IPS DF 19.7 (cell line): ENCODE data around the gene ITPA.

ENCODE experiments used
- DNase-seq: peaks from one replicate; pipeline ENCODE4 v3.0.0-alpha.2; 2013; ENCODE audit warnings: low read depth, low spot score

ITPA gene

DNA sequence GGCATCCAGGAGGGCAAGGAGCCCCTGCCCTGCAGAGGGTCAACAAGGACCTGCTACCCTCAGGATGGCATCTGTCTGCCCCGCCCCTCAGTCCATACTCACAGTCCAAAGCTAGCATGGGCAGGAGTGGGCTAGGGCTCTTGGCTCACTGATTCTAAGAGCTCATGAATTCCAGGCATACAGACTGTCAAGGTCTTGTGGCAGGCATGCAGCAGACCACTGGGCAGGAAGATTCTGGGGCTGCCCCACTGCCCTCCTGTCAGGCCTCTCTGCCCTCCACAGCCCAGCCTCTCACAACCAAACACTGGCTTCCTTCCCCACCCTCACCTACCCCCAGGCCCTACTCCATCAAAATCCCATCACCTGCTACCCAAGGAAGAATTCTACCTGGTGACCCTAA, 35.3 kb downstream of the ITPA start:
- DNase-seq: no peak

DNA sequence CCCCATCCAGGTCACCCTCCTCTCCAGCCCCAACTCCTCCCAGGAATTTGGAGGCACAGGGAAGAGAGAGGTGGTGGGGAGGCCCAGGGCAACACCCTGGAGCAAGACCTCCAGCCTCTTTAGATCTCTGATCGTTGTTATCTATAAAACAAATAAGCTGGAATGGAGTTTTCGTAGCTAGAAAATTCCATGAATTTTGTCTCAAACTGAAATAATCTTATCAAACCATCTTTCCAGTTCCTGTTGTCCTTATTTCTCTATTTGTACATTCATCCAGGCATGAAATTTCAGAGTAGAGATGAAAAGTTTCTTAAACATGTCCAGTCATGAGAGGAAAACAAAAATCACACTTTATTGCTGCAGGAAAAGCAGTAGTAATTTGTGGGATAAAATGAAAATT, 35.9 kb downstream of the ITPA start:
- DNase-seq: no peak

DNA sequence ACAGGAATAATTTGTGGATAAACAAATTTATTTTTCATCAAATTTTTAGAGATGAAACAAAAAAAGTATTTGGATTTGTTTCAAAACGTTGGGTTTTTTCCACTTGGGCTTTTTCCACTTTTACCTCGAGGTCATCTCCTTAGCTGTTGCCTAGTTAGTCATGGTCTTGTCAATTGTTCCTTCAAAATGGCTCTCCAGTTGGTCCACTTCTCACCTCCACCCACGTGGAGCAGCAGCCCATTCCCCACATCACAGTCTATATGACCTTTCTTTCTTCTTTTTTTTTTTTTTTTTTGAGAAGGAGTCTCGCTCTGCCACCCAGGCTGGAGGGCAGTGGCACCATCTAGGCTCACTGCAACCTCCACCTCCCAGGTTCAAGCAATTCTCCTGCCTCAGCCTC, 36.4 kb downstream of the ITPA start:
- DNase-seq: no peak

DNA sequence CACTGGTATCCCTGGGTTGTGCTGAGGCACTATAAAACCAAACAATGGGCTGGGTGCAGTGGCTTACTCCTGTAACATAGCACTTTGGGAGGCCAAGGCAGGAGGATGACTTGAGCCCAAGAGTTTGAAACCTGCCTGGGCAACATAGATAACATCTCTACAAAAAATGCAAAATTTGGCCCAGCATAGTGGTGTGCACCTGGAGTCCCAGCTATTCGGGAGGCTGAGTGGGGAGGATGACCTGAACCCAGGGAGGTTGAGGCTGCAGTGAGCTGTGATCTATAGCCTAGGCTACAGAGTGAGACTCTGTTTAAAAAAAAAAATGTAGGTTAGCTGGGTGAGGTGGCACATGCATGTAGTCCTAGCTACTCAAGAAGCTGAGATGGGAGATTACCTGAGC, 37.4 kb downstream of the ITPA start:
- no peak for DNase-seq

- no peak for DNase-seq
These were observed 38.3 kb downstream of the ITPA start for GRCh38 chr20:3247638-3248037.

GRCh38 chr20:3248167-3248992, 39.1 kb downstream of the ITPA start:
- no peak for DNase-seq

GRCh38 chr20:3248993-3249347, 39.7 kb downstream of the ITPA start:
- no peak for DNase-seq

DNA sequence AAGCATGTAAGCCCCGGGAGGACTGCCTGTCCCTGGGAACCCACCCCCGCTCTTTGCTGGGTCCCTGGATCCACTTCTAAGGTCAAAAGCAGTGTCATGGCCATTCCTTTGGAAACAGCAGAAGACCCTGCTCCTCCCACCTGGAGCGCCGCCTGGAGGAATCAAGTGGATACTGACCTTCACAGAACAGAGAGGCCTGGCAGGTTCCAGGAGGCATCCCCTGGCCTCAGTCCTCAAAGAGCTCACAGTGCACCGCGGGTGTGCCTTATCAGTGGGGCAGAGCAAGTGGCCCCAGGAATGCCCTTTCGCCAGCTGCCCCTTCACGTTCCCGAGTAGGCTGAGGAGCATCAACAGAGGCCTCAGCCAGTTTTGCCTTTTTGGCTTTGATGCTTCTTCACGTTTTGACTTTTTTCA, 40.8 kb downstream of the ITPA start:
- DNase-seq: no peak

- DNase-seq: no peak
These were observed 42.5 kb downstream of the ITPA start for GRCh38 chr20:3251806-3252205.

GRCh38 chr20:3255728-3256127, 46.4 kb downstream of the ITPA start:
- DNase-seq: no peak

- DNase-seq: no peak
These were observed 49.1 kb downstream of the ITPA start for GRCh38 chr20:3258429-3258828.

DNA sequence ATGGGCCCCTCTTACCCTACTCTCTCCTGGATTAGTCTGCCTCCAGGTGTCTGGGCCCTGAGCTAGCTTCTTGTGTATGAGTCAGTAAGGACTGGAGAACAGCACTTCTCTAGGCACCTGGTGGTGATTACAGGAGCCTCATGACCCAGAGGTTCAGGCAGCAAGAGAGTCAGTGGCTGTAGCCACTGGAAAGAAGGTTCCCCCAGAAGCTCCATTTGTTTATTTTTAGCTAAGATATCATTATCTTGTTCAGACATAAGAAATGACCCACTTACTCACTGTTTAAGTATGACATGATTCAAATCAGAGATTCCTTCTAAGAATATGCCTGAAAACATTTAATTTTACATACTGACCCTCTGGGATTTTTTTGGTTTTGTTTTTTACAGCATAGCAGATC, 53.3 kb downstream of the ITPA start:
- DNase-seq: no peak

DNA sequence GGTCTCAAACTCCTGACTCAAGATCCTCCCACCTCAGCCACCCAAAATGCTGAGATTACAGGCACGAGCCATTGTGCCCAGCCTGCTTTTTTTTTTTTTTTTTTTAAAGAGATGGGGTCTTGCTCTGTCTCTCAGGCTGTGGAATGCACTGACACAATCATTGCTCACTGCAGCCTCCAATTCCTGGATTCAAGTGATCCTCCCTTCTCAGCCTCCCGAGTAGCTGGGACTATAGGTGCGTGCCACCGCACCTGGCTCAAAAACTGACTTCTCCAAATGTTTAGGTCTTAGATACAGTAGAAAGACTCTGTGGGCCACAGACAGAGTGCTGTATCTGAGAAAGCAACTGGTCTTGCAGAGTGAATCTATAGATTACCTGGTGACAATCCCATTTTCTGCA, 60.8 kb downstream of the ITPA start:
- DNase-seq: no peak

- DNase-seq: no peak
These were observed 64.1 kb downstream of the ITPA start for GRCh38 chr20:3273371-3273770.
